Keratinocyte (primary cell): ENCODE measurements around the gene SDF4. TPM values are rescaled to one million over a fixed set of nuclear protein-coding genes. Genes with fewer than 3 reads are reported as not detected.

ENCODE experiments used
- DNase-seq: peaks from one replicate; pipeline ENCODE4 v3.0.0-alpha.2; 2011; ENCODE audit warnings: low read depth, missing footprints, low spot score
- FAIRE-seq: peaks from 2 replicates; lab custom pipeline; 2011; peaks lifted over from hg19 to GRCh38; lab: Jason Lieb, UNC
- H2AFZ ChIP-seq: 2 replicates; pipeline ENCODE4 v1.6.0; 2012; ENCODE audit warnings: low read length, control low read depth, inconsistent platforms; ENCODE audit not compliant: control insufficient read depth
- H3K27ac ChIP-seq: 2 replicates; pipeline ENCODE4 v1.5.1; 2011; ENCODE audit warnings: low read length; ENCODE audit not compliant: control insufficient read depth, insufficient read depth
- H3K27me3 ChIP-seq: 3 replicates; pipeline ENCODE4 v1.6.0; 2011; ENCODE audit warnings: low read length; ENCODE audit not compliant: control insufficient read depth, insufficient read depth; ENCODE audit errors: extremely low read depth
- H3K36me3 ChIP-seq, 2 experiments: 2 replicates in 1 of 2; 3 replicates in 1 of 2; pipeline ENCODE4 v1.5.1; 2011; ENCODE audit warnings: low read length in 2 of 2, mild to moderate bottlenecking in 1 of 2; ENCODE audit not compliant: control insufficient read depth in 2 of 2, insufficient read depth in 2 of 2; ENCODE audit errors: extremely low read depth in 1 of 2
- H3K4me1 ChIP-seq: 3 replicates; pipeline ENCODE4 v1.5.1; 2011; ENCODE audit warnings: low read length; ENCODE audit not compliant: control insufficient read depth, insufficient read depth; ENCODE audit errors: extremely low read depth
- H3K4me2 ChIP-seq: 3 replicates; pipeline ENCODE4 v1.6.0; 2011; ENCODE audit warnings: low read depth, low read length; ENCODE audit not compliant: control insufficient read depth, insufficient read depth; ENCODE audit errors: extremely low read depth
- H3K4me3 ChIP-seq, 3 experiments: fragments of 200-600 bp in 1 of 3; sonication (generic) in 1 of 3; 2 replicates in 2 of 3; 3 replicates in 1 of 3; pipeline ENCODE4 v1.5.1; 2011 to 2016; ENCODE audit warnings: low read length in 3 of 3, mild to moderate bottlenecking in 3 of 3, control low read depth in 2 of 3, inconsistent platforms in 1 of 3, low read depth in 1 of 3, mixed read lengths in 1 of 3, mixed run types in 1 of 3, moderate library complexity in 1 of 3; ENCODE audit not compliant: control insufficient read depth in 2 of 3, insufficient read depth in 2 of 3; ENCODE audit errors: extremely low read depth in 1 of 3
- H3K79me2 ChIP-seq: 2 replicates; pipeline ENCODE4 v1.6.0; 2012; ENCODE audit warnings: low read length; ENCODE audit not compliant: control insufficient read depth, insufficient read depth
- H3K9ac ChIP-seq: 3 replicates; pipeline ENCODE4 v1.6.0; 2011; ENCODE audit warnings: low read length; ENCODE audit not compliant: control insufficient read depth, insufficient read depth; ENCODE audit errors: extremely low read depth
- H3K9me1 ChIP-seq: 3 replicates; pipeline ENCODE4 v1.6.0; 2011; ENCODE audit warnings: low read length; ENCODE audit not compliant: control insufficient read depth, insufficient read depth; ENCODE audit errors: extremely low read depth
- H3K9me3 ChIP-seq: 2 replicates; pipeline ENCODE4 v1.5.1; 2012; ENCODE audit warnings: low read depth, low read length; ENCODE audit not compliant: control insufficient read depth
- H4K20me1 ChIP-seq: 3 replicates; pipeline ENCODE4 v1.6.0; 2011; ENCODE audit warnings: low read length; ENCODE audit not compliant: control insufficient read depth, insufficient read depth; ENCODE audit errors: extremely low read depth
- EZH2 ChIP-seq: IDR thresholded peaks from one replicate; pipeline ENCODE4 v1.6.1; 2012; ENCODE audit warnings: inconsistent platforms, mild to moderate bottlenecking, low read length, moderate library complexity
- dilution Hi-C: fragments of 300-500 bp; cut with MboI; formaldehyde crosslinking; loops from one replicate; pipeline ENCODE4 v1.7.0; 2020; ENCODE audit warnings: low sequenced_read_pairs; ENCODE audit not compliant: extremely low pct_ligation_motif_present
- polyA plus RNA-seq, 5 experiments: library from polyadenylated mRNA; depleted of rRNA in 3 of 5; stranded (reverse) in 3 of 5; stranded (forward) in 1 of 5; unstranded in 1 of 5; fragments of >200 nt; gene quantifications; 1 replicate in 1 of 5; 2 replicates in 3 of 5; 3 replicates in 1 of 5; pipeline versions ENCODE4 v1.2.1 to v1.2.3, GENCODE V29; 2011 to 2012; ENCODE audit warnings: missing spikeins in 2 of 5, low read depth in 1 of 5, low replicate concordance in 1 of 5
- TF ChIP-seq, protein P1 (sequence below), 3 experiments: IDR thresholded peaks in 1 of 3; conservative IDR thresholded peaks in 1 of 3; optimal IDR thresholded peaks in 1 of 3; 2 replicates in 2 of 3; 3 replicates in 1 of 3; pipeline versions ENCODE3 to v1.5.1; 2011; ENCODE audit warnings: low read length in 3 of 3, mild to moderate bottlenecking in 3 of 3, moderate library complexity in 2 of 3, control low read depth in 1 of 3, inconsistent platforms in 1 of 3; ENCODE audit not compliant: insufficient read depth in 2 of 3; ENCODE audit errors: extremely low read depth in 1 of 3

Gene SDF4
- polyA plus RNA-seq, 1 donor (not counting 4 experiments of a cell fraction or from before 2014, with no cell fraction given), result 66.3 TPM

DNA sequence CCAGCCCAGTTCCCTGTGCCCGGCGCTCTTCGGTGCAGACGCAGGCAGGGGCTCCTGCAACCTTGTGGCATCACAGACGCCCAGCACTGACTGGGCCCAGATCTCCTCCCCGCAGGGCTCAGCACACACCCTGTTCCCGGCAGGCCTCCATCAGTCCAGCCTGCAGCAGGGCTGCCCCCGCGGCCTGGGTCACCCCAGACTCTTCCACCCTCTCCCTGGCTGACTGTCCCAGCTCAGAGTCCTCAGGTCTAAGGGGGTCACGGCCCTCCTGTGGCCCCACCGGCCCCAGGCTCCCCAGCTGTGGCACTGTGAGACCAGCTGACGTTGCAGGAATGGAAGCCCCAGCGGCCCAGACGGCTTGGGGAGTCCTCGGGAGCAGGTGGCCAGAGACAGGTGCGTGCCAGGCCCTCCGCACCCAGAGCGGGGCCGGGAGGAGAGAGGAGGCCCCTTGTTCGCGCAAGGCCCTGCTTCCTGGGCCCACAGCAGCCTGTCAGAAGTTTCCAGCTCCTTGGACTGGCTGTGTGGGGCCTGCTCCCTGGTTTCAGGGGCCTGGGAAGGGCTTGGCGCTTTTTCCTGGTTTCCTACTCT lies 4.5 kb upstream of the SDF4 start:
- Histone ChIP-seq H3K9me1 (no peaks in the 10 kb centered on the region), H3K27me3 (peaks cover 6% of the 10 kb centered on the region), H2AFZ (no peak overlapping the region), H3K9me3 (peaks cover 4% of the 10 kb centered on the region), H3K4me2 (no peak overlapping the region), H3K79me2 (peaks cover 20% of the 10 kb centered on the region), H3K27ac (no peak overlapping the region), H4K20me1 (no peaks in the 10 kb centered on the region), H3K36me3 (peaks cover 0 to 3% of the 10 kb centered on the region in 2 experiments), H3K9ac (no peak overlapping the region), H3K4me3 (no peak overlapping the region), H3K4me1 (peaks cover 15% of the 10 kb centered on the region)
- TF ChIP-seq EZH2, result no peak
- dilution Hi-C loops, result no loop called here
- DNase-seq (no peak), FAIRE-seq (no peak)

DNA sequence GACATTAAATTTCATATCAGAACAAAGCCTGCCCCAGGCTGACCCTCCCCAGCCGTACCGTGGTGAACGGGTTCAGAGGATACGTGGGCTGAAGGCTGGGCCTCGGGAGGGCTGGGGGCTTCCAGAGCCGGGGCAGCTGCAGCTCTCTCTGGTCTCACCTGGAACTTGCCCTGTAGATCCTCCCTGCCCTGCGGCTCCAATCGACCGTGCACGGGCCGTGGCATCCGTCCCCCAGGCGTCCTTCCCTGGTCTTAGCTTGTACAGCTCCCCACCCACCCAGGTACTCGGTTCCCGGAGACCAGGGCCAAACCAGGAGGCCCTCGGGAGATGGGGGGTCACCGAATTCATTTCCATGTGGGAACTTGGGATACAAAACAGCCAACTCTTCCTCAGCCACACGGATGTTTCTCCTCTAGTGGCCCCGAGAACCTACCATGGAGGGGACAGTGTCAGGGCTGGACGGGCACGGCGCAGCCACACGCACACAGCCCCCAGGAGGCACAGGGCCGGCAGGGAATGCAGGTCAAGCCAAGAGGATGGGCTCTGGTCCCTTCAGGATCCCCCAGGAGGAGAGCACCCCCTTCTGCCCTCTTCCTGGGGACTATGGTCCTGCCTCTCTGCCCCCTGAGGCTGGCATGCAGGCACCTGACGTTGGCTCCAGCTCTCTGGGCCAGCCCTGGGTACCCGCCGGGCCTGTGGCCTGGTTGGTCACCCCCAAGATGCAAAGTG lies 3.4 kb upstream of the SDF4 start:
- Histone ChIP-seq H3K36me3 (peaks cover 0 to 4% of the 10 kb centered on the region in 2 experiments), H4K20me1 (no peaks in the 10 kb centered on the region), H2AFZ (no peak overlapping the region), H3K9me1 (no peaks in the 10 kb centered on the region), H3K4me1 (peaks cover 21% of the 10 kb centered on the region), H3K27me3 (peaks cover 6% of the 10 kb centered on the region), H3K79me2 (peaks cover 31% of the 10 kb centered on the region), H3K27ac (no peak overlapping the region), H3K9me3 (peaks cover 4% of the 10 kb centered on the region), H3K4me2 (no peak overlapping the region), H3K9ac (no peak overlapping the region), H3K4me3 (no peak overlapping the region)
- DNase-seq, result no peak
- dilution Hi-C loops, result no loop called here
- TF ChIP-seq EZH2, result no peak
- TF ChIP-seq, protein P1, sequence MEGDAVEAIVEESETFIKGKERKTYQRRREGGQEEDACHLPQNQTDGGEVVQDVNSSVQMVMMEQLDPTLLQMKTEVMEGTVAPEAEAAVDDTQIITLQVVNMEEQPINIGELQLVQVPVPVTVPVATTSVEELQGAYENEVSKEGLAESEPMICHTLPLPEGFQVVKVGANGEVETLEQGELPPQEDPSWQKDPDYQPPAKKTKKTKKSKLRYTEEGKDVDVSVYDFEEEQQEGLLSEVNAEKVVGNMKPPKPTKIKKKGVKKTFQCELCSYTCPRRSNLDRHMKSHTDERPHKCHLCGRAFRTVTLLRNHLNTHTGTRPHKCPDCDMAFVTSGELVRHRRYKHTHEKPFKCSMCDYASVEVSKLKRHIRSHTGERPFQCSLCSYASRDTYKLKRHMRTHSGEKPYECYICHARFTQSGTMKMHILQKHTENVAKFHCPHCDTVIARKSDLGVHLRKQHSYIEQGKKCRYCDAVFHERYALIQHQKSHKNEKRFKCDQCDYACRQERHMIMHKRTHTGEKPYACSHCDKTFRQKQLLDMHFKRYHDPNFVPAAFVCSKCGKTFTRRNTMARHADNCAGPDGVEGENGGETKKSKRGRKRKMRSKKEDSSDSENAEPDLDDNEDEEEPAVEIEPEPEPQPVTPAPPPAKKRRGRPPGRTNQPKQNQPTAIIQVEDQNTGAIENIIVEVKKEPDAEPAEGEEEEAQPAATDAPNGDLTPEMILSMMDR (optimal IDR thresholded peaks at IDR 0.05 in 1 of 3, IDR thresholded peaks at IDR 0.05 in 1 of 3, conservative IDR thresholded peaks at IDR 0.05 in 1 of 3; ENCODE audit: extremely low read depth in 1 of 3, insufficient read depth in 2 of 3, low read length in 3 of 3), result no peak
- no peak for FAIRE-seq
